ENCODE measurements around the gene CSRP2.

The CSRP2 gene

GRCh38 chr12:76890151-76891143, 11.6 kb upstream of the CSRP2 start:
- H3K27me3 ChIP-seq (ENCODE audit: control insufficient read depth, insufficient read depth, low read length) = no peaks in the 10 kb centered on the region

GRCh38 chr12:76888775-76889174, 10.0 kb upstream of the CSRP2 start:
- no peak overlapping the region for H3K9ac ChIP-seq (ENCODE audit: low read depth, low read length)
- peaks cover 14% of the 10 kb centered on the region; the same call in 1 of the 2 replicates for H3K4me1 ChIP-seq (ENCODE audit: control insufficient read depth, insufficient read depth, low read length)
- H3K9me3 ChIP-seq (ENCODE audit: control insufficient read depth, insufficient read depth, low read length) = no peaks in the 10 kb centered on the region
- no peaks in the 10 kb centered on the region for H3K36me3 ChIP-seq (ENCODE audit: control insufficient read depth, insufficient read depth, low read length)
- no peak overlapping the region for H3K4me3 ChIP-seq (ENCODE audit: low read depth, low read length)
- H3K27ac ChIP-seq (ENCODE audit: low read depth, low read length) = no peak overlapping the region
- no peaks in the 10 kb centered on the region for H3K27me3 ChIP-seq (ENCODE audit: control insufficient read depth, insufficient read depth, low read length)

More at GRCh38 chr12:76890151-76891143, 11.6 kb upstream of the CSRP2 start:
- Histone ChIP-seq H3K9me3 (ENCODE audit: control insufficient read depth, insufficient read depth, low read length) (0 out of 2 replicates have a peak, but pooled peaks cover 2% of the 10 kb centered on the region), H3K36me3 (ENCODE audit: control insufficient read depth, insufficient read depth, low read length) (no peaks in the 10 kb centered on the region), H3K9ac (ENCODE audit: low read depth, low read length) (no peak overlapping the region), H3K4me1 (ENCODE audit: control insufficient read depth, insufficient read depth, low read length) (peaks cover 14% of the 10 kb centered on the region; the same call in 1 of the 2 replicates), H3K4me3 (ENCODE audit: low read depth, low read length) (no peak overlapping the region), H3K27ac (ENCODE audit: low read depth, low read length) (no peak overlapping the region)

DNA sequence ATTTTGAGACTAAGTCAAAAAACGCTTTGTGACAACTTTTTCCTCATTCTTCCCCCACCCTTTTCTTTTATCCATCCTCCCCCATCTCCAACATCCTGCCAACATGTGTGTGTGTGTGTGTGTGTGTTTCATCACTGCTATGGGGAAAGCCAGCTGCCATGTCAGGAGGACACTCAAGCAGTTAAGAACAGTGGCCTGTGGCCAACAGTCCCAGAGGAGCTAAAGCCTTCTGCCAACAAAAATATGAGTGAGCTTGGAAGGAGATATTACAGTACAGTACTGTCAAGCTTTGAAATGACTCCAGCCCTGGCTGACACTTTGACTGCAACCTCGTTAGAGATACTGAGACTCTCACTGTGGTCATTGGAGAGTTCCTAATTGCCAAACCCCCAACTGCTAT, 5.0 kb upstream of the CSRP2 start:
- Histone ChIP-seq H3K27me3 (ENCODE audit: control insufficient read depth, insufficient read depth, low read length) (peaks cover 3% of the 10 kb centered on the region; the same call in 1 of the 2 replicates), H3K27ac (ENCODE audit: low read depth, low read length) (no peak overlapping the region), H3K4me3 (ENCODE audit: low read depth, low read length) (no peak overlapping the region), H3K9ac (ENCODE audit: low read depth, low read length) (no peak overlapping the region), H3K36me3 (ENCODE audit: control insufficient read depth, insufficient read depth, low read length) (no peaks in the 10 kb centered on the region), H3K4me1 (ENCODE audit: control insufficient read depth, insufficient read depth, low read length) (peaks cover 11% of the 10 kb centered on the region), H3K9me3 (ENCODE audit: control insufficient read depth, insufficient read depth, low read length) (no peaks in the 10 kb centered on the region)

DNA sequence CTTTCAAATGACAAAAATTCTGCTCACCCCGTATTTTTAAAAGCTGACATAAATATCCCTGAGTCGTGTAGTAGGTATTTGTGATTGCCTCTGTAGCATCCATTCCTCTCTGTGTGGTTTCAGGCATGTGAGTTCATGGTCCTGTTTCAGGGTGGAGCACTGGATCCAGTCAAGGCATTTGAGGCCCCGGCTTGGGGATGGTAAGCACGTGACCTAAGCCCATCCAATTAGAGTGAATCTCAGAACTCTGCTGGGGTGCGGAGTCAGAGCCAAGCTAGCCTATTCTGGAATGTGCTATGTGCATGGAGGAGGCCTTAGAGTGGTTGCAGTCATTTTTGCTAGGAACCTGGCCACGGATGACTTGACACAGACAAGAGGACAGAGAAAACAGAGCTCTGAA, 4.3 kb upstream of the CSRP2 start:
- no peaks in the 10 kb centered on the region for H3K36me3 ChIP-seq (ENCODE audit: control insufficient read depth, insufficient read depth, low read length)
- H3K9me3 ChIP-seq (ENCODE audit: control insufficient read depth, insufficient read depth, low read length) = no peaks in the 10 kb centered on the region
- no peak overlapping the region for H3K9ac ChIP-seq (ENCODE audit: low read depth, low read length)
- H3K4me1 ChIP-seq (ENCODE audit: control insufficient read depth, insufficient read depth, low read length) = peaks cover 8% of the 10 kb centered on the region
- peaks cover 3% of the 10 kb centered on the region; the same call in 1 of the 2 replicates for H3K27me3 ChIP-seq (ENCODE audit: control insufficient read depth, insufficient read depth, low read length)
- H3K27ac ChIP-seq (ENCODE audit: low read depth, low read length) = no peak overlapping the region
- H3K4me3 ChIP-seq (ENCODE audit: low read depth, low read length) = no peak overlapping the region

DNA sequence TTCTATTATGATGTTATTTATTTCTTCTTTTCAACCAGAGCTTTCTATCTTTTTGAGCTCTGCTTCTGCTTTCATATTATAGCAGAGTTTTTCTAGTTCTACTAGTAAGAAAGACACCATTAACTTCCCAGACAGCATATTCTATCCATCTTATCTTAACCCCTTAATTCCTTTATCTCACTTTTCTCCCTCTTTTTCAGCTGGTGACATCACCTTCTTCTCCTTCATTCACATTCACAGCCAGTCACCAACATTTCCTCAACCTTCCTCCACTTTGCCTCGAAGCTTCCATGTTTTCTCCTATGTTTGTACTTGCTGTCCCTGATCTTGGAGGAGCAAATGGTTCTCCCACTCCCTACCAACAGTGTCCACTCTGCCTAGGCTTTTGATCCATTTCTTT, 3.5 kb upstream of the CSRP2 start:
- Histone ChIP-seq H3K9ac (ENCODE audit: low read depth, low read length) (no peak overlapping the region), H3K4me1 (ENCODE audit: control insufficient read depth, insufficient read depth, low read length) (peaks cover 9% of the 10 kb centered on the region), H3K4me3 (ENCODE audit: low read depth, low read length) (no peak overlapping the region), H3K27ac (ENCODE audit: low read depth, low read length) (no peak overlapping the region), H3K36me3 (ENCODE audit: control insufficient read depth, insufficient read depth, low read length) (no peaks in the 10 kb centered on the region), H3K9me3 (ENCODE audit: control insufficient read depth, insufficient read depth, low read length) (no peaks in the 10 kb centered on the region), H3K27me3 (ENCODE audit: control insufficient read depth, insufficient read depth, low read length) (peaks cover 3% of the 10 kb centered on the region; the same call in 1 of the 2 replicates)

- Histone ChIP-seq H3K27me3 (ENCODE audit: control insufficient read depth, insufficient read depth, low read length) (peaks cover 3% of the 10 kb centered on the region; the same call in 1 of the 2 replicates), H3K4me3 (ENCODE audit: low read depth, low read length) (no peak overlapping the region), H3K27ac (ENCODE audit: low read depth, low read length) (no peak overlapping the region), H3K36me3 (ENCODE audit: control insufficient read depth, insufficient read depth, low read length) (no peaks in the 10 kb centered on the region), H3K4me1 (ENCODE audit: control insufficient read depth, insufficient read depth, low read length) (peaks cover 19% of the 10 kb centered on the region), H3K9me3 (ENCODE audit: control insufficient read depth, insufficient read depth, low read length) (no peaks in the 10 kb centered on the region), H3K9ac (ENCODE audit: low read depth, low read length) (no peak overlapping the region)
Measured at GRCh38 chr12:76881142-76881541, 2.3 kb upstream of the CSRP2 start.

DNA sequence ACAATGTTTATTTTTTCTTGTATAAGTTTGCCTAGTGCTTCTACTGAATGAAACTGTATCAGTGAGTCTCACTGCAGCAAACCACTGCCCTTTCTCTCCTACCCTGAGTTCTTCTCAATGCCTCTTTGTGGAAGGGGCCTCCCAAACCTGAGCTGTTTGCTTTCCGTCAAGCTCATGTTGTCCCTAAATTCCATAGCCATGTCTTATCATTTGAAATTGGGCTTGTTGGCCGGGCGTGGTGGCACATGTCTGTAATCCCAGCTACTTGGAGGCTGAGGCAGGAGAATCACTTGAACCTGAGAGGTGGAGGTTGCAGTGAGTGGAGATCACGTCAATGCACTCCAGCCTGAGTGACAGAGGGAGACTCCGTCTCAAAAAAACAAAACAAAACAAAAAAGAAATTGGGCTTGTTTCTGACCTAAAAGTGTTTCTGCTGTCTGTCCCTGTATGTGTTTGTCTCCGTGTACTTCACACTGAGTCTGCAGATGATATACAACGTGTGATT, 1.8 kb upstream of the CSRP2 start:
- Histone ChIP-seq H3K9me3 (ENCODE audit: control insufficient read depth, insufficient read depth, low read length) (no peaks in the 10 kb centered on the region), H3K4me1 (ENCODE audit: control insufficient read depth, insufficient read depth, low read length) (peaks cover 19% of the 10 kb centered on the region), H3K27me3 (ENCODE audit: control insufficient read depth, insufficient read depth, low read length) (peaks cover 3% of the 10 kb centered on the region; the same call in 1 of the 2 replicates), H3K9ac (ENCODE audit: low read depth, low read length) (no peak overlapping the region), H3K4me3 (ENCODE audit: low read depth, low read length) (no peak overlapping the region), H3K36me3 (ENCODE audit: control insufficient read depth, insufficient read depth, low read length) (no peaks in the 10 kb centered on the region), H3K27ac (ENCODE audit: low read depth, low read length) (no peak overlapping the region)

DNA sequence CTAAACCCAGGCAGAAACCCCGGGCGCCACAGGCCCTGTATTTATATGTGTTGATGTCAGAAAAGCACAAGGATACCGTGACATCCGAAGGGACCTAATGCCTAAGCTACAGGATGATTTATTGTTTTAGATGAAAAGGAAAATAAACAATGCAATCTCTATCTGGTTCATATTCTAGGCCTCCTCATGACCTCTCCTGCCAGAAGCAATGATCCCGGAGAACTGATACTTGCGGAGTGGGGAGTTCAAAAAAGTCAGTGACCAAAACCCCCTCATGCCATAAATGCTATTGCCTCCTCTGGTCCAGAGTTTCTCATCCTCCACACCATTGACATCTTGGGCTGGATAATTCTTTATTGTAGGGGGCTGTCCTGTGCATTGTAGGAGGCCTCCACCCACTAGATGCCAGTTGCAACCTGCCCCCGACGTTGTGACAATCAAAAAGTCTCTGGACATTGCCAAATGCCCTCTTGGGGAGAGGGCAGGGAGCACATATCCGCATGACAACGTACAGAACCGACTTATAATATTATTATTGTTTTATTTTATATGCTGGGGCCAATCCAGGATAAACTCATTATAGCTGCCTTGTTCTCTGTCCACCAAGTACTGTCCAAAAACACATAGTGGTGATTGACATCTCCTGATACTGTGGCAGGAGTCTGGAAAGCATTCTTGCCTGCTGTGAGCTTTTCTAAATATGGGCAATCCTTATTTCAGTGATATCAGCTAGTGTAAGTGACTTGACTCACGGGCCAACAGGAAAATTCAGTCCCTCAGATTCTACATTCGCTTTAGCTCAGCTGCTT, 1.1 kb upstream of the CSRP2 start:
- Histone ChIP-seq H3K27ac (ENCODE audit: low read depth, low read length) (peak overlapping the region; percentile 95), H3K27me3 (ENCODE audit: control insufficient read depth, insufficient read depth, low read length) (peaks cover 3% of the 10 kb centered on the region; the same call in 1 of the 2 replicates), H3K4me1 (ENCODE audit: control insufficient read depth, insufficient read depth, low read length) (peaks cover 24% of the 10 kb centered on the region), H3K9ac (ENCODE audit: low read depth, low read length) (peak overlapping the region; percentile 90), H3K9me3 (ENCODE audit: control insufficient read depth, insufficient read depth, low read length) (no peaks in the 10 kb centered on the region), H3K36me3 (ENCODE audit: control insufficient read depth, insufficient read depth, low read length) (no peaks in the 10 kb centered on the region), H3K4me3 (ENCODE audit: low read depth, low read length) (peak overlapping the region; percentile 88)

DNA sequence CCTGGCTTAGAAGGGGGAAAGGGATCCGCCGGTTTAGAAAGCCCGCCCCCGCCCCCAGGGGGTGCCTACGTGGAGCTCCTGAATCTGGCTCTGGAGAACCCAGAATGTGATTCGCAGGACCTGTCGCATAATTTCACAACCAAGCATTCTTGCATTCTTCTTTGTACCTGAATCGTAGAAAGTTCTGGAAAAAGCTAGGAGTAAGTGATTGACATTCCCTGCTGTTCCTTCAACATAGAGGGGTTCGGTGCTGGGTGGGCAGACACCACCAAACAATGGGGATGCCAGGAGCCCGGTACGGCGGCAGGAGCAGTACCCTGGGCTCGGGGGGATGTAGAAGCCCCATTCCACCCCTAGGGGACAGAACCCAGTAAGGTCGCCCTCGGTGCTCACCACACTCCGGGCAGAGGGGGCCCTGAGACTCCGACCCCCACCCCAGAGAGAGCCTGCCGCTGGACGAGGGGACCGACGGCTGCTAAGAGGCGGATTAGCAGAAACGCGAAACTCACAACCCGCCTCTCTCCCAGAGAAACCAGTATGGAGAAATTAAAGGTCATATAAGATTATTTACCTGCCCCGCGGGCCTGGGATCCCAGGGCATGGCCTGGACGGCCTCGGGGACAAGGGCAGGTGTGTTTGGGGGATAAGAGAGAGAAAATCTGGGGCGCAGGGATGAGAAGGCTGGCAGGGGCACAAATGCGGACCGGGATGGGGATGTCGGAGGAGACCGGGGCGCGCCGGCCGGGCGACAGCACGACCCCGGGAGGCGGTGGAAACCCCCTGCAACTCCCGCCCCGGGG, 520 bp downstream of the CSRP2 start:
- H3K27ac ChIP-seq (ENCODE audit: low read depth, low read length) = peak overlapping the region; percentile 93
- no peaks in the 10 kb centered on the region for H3K9me3 ChIP-seq (ENCODE audit: control insufficient read depth, insufficient read depth, low read length)
- H3K9ac ChIP-seq (ENCODE audit: low read depth, low read length) = peak overlapping the region; percentile 87
- peaks cover 32% of the 10 kb centered on the region for H3K4me1 ChIP-seq (ENCODE audit: control insufficient read depth, insufficient read depth, low read length)
- no peaks in the 10 kb centered on the region for H3K36me3 ChIP-seq (ENCODE audit: control insufficient read depth, insufficient read depth, low read length)
- peaks cover 3% of the 10 kb centered on the region; the same call in 1 of the 2 replicates for H3K27me3 ChIP-seq (ENCODE audit: control insufficient read depth, insufficient read depth, low read length)
- H3K4me3 ChIP-seq (ENCODE audit: low read depth, low read length) = peak overlapping the region; percentile 88

DNA sequence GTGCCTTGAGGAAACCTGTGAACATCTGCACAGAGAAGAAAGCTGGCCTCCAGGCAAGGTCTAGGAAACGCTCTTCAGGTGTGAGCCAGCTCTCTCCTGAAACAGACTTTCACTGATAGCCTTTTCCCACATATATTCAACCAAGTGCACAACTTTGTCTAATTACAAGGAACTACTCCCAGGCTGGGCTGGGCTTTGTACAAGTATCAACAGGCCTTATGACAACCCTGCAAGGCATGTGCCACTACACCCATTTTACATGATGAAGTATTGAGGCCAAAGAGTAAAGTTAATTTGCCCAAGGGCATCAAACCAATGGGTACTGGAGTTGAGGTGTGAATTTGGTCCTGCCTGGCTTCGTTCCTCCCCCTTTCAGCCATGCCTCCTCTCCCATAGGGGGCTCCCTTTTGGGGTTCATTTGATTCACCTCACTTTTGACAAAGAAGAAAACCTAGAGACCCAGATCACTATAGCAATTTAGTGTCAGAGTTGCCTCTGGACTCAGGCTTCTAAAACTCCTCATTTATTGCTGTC, 2.1 kb downstream of the CSRP2 start:
- peaks cover 40% of the 10 kb centered on the region for H3K4me1 ChIP-seq (ENCODE audit: control insufficient read depth, insufficient read depth, low read length)
- H3K9ac ChIP-seq (ENCODE audit: low read depth, low read length) = no peak overlapping the region
- H3K27ac ChIP-seq (ENCODE audit: low read depth, low read length) = no peak overlapping the region
- H3K27me3 ChIP-seq (ENCODE audit: control insufficient read depth, insufficient read depth, low read length) = peaks cover 3% of the 10 kb centered on the region; the same call in 1 of the 2 replicates
- H3K9me3 ChIP-seq (ENCODE audit: control insufficient read depth, insufficient read depth, low read length) = no peaks in the 10 kb centered on the region
- no peaks in the 10 kb centered on the region for H3K36me3 ChIP-seq (ENCODE audit: control insufficient read depth, insufficient read depth, low read length)
- H3K4me3 ChIP-seq (ENCODE audit: low read depth, low read length) = peak overlapping the region; percentile 88
